WTC11 (cell line): Measurements from ENCODE around the gene CACNA2D4.

Experiments used
- CTCF ChIP-seq: fragments of 200-600 bp; IDR thresholded peaks from 2 replicates; pipeline ENCODE4 v1.8.0; 2022; ENCODE audit warnings: antibody characterized with exemption
- FOXJ3 ChIP-seq: sonication (generic); formaldehyde crosslinking; IDR thresholded peaks from 2 replicates; pipeline ENCODE4 v1.9.0; 2021; ENCODE audit warnings: missing genetic modification reagents, mild to moderate bottlenecking, borderline replicate concordance
- TF ChIP-seq, protein P1 (sequence below): sonication (generic); formaldehyde crosslinking; IDR thresholded peaks from 2 replicates; pipeline ENCODE4 v1.8.1; 2023; ENCODE audit warnings: mild to moderate bottlenecking, missing genetic modification reagents

DNA sequence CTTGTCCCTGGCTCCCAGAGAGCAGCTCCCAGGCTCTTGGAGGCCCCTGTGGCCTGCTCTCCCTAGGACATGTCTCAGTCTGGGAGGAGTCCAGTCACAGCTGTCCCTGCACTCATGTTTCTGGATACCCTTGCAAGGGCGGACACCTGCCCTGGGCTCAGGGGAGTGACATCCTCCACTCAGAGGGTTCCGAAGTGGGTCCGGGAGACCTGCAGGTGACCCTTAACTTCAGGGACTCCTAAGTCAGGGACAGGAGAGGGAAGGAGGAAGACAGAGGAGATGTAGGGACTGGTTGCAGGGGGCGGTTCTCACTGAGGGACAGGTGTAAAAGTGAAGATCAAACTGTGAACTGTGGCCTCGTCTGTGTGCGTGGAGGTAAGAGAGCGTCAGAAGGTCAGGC is 37.6 kb downstream of the CACNA2D4 start:
- no peak for TF ChIP-seq CTCF
- TF ChIP-seq FOXJ3 (CRISPR knock-in tag): no peak
- TF ChIP-seq, protein P1, sequence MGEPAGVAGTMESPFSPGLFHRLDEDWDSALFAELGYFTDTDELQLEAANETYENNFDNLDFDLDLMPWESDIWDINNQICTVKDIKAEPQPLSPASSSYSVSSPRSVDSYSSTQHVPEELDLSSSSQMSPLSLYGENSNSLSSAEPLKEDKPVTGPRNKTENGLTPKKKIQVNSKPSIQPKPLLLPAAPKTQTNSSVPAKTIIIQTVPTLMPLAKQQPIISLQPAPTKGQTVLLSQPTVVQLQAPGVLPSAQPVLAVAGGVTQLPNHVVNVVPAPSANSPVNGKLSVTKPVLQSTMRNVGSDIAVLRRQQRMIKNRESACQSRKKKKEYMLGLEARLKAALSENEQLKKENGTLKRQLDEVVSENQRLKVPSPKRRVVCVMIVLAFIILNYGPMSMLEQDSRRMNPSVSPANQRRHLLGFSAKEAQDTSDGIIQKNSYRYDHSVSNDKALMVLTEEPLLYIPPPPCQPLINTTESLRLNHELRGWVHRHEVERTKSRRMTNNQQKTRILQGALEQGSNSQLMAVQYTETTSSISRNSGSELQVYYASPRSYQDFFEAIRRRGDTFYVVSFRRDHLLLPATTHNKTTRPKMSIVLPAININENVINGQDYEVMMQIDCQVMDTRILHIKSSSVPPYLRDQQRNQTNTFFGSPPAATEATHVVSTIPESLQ: no peak
